SH-SY5Y (cell line): Measurements from ENCODE around the gene GREB1.

ENCODE experiments used
- GATA2 ChIP-seq: IDR thresholded peaks from 2 replicates; pipeline ENCODE4 v1.6.1; 2011; ENCODE audit warnings: mild to moderate bottlenecking, low read depth, low read length
- GATA3 ChIP-seq: IDR thresholded peaks from 2 replicates; pipeline ENCODE4 v1.6.1; 2011; ENCODE audit warnings: low read depth, mild to moderate bottlenecking, low read length, moderate library complexity

- TF ChIP-seq GATA2: no peak
- TF ChIP-seq GATA3: no peak
Observed at GRCh38 chr2:11490194-11490593, 43.7 kb upstream of the GREB1 start.
